Amniotic stem cell (primary cell): ENCODE measurements around the gene RAB8B.

Experiments
- DNase-seq: peaks from one replicate; lab custom pipeline; 2025; lab: John Stamatoyannopoulos, UW

Gene RAB8B

DNA sequence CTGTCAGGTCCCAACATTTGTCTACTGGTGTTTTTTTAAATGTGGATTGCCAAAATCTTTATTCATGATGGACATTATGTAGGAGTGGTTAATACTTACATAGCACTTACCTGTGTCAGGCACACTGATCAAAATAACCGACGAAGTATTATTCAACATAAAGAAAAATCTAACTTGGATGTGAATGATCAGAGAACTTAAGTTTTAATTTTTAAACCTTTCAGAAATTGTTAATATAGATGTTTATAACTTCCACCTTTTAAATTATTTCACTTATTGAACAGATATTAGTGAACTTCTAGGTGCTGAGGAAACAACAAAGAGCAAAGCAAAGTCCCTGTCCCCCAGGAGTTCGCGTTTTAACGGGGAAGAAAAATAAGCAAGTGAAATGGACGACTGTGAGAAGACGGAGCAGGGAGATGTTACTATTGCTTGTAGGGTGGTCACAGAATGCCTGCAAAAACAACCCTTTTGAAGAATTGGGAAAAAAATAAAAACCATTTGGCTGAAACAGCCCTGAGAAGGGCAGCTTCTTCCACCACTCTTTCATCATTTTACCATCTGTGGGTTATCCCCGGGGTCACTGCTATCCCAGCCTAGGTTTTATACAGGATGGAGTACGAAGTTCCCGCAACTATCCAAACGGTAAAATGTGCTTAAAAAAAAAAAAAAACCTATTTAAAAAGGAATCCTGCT lies 87.1 kb downstream of the RAB8B start:
- DNase-seq = no peak

GRCh38 chr15:63277038-63277892 lies 87.9 kb downstream of the RAB8B start, which contains the start of gene APH1B:
Gene APH1B (plus strand): TSS chr15:63277605. CDS start chr15:63277624, 19 bp downstream.
- DNase-seq = peak; percentile 43

- DNase-seq = no peak
These were observed 88.6 kb downstream of the RAB8B start for GRCh38 chr15:63277893-63278456.

- no peak for DNase-seq
These were observed 93.7 kb downstream of the RAB8B start for GRCh38 chr15:63283126-63283525.

DNA sequence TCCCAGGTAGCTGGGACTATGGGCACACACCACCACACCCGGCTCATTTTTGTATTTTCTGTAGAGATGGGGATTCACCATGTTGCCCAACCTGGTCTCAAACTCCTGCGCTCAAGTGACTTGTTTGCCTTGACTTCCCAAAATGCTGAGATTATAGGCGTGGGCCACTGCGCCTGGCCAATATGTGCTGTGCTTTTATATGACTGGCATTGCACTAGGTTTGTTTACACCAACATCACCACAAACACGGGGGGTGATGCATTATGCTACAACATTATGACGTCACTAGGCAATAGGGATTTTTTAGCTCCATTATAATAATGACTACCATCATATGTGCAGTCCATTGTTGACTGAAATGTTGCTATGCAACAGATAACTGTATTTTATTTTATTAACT lies 94.9 kb downstream of the RAB8B start:
- DNase-seq = no peak

GRCh38 chr15:63287109-63287508 lies 97.7 kb downstream of the RAB8B start:
- no peak for DNase-seq

GRCh38 chr15:63288342-63288741 lies 98.9 kb downstream of the RAB8B start:
- DNase-seq = no peak

GRCh38 chr15:63288778-63289378 lies 99.5 kb downstream of the RAB8B start:
- DNase-seq = peak; percentile 25

DNA sequence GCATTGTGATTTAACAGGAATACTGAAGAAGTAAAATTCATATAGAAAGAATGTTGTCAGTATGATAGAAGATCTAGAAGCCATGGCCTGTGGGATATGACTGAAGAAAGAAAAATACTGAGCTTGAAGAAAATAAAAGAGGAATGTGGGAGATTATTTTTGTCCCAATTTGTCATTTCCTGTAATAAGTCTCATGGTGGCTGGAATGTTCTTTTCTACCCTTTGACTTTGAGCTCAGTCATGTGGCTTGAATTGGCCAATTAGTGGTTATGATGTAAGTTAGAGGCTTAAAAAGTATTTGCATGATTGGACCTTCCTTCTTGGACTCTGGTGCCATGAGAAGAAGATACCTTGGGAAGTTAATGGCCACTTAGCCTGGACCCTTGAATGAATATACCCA lies 102.1 kb downstream of the RAB8B start:
- DNase-seq = peak; percentile 48

DNA sequence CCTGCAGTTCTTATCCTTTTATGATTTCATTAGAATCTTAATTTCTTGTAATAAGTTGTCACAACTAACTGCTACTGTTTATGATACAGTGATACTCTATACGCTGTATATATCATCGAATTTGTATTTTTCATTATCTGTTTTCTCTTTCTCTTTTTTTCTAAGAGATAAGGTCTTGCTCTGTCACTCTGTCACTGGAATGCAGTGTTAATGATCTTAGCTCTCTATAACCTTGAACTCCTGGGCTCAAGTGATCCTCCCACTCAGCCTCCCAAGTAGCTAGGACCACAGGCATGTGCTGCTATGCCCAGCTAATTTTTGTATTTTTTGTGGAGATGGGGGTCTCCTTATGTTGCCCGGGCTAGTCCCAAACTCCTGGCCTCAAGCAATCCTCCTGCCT lies 102.8 kb downstream of the RAB8B start:
- no peak for DNase-seq

DNA sequence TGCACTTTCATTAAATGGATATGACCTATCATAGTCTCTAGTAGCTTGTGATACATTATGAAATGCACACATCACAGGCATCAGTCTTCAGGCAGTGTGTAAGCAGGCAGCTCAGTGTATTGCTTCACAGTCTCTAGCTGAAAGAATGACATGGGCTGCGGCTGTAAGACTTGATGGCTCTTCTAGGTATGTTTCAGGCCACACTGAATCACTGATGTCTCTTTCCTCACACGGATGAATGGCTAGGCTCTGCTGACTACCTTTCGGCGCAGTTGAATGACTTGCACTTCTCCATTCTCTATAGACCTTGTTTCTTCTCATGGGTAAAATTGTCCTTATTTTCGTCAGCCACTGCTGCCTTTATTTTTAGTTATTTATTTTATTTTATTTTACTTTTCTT lies 103.4 kb downstream of the RAB8B start:
- DNase-seq = no peak

DNA sequence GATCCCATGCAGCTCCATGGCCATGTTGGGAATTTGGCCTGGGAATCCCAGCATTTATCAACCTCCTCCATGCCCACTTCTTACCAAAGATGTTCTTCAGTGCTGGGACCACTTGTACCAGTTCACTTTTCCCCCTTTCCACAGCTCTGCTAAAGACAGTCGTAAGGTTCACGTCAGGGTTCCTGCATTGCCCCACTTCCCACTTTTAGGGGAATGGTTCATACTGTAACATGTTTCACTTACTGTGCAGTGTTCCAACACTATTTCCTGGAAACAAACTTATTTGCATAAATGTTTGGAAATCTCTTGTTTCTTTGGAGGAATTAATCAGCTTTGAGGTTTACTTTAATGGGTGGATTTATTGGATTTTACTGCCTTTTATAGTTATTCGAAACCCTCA lies 105.0 kb downstream of the RAB8B start:
- DNase-seq = no peak

GRCh38 chr15:63295341-63295740 lies 105.9 kb downstream of the RAB8B start:
- no peak for DNase-seq

- DNase-seq = no peak
These were observed 106.8 kb downstream of the RAB8B start for GRCh38 chr15:63296195-63296594.

DNA sequence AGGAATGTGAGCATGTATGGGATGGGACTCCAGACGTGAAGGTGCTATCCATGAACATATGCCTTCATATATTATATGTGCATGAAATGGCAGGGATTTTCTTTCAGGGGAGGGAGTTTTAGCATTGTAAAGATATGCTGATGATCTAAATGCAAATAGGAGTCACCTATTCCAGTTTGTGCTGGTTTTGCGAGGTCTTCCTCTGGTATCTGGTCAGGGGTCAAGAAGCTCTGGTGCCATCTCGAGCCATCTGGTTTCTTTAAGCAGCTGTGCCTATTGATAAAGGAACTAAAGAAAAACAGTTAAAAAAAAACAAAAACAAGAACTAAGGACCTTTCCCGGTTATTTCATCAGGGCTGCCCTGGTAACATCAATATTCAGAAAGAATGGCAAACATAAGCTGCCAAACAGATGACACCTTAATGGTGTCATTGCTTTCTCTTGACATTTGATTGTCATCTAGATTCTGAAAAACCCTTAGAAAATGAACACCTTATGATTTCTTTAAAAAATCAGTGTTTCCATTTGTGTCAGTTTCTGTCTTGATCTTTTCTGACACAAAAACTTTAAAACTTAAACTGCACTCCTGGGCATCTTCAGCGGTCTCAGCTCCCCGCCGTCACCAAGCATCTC lies 110.7 kb downstream of the RAB8B start:
- no peak for DNase-seq

DNA sequence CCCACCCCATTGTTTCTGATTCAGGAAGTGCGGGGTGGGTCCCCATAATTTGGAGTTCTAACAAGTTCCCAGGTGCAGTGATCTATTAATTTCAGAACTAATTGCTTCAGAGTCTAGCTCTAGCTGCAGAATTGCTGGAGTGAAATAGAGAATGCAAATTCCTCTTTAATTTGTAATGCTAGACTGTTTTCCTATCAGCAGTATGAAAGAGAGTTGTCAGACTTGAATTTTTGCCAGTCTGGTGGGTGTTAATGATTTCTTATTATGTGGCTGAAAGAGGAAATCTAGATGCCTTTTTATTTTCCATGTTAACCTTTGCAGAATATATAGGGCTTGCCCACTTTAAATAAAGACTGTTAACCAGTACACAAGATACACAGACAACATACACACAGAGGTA lies 111.7 kb downstream of the RAB8B start:
- DNase-seq = no peak

DNA sequence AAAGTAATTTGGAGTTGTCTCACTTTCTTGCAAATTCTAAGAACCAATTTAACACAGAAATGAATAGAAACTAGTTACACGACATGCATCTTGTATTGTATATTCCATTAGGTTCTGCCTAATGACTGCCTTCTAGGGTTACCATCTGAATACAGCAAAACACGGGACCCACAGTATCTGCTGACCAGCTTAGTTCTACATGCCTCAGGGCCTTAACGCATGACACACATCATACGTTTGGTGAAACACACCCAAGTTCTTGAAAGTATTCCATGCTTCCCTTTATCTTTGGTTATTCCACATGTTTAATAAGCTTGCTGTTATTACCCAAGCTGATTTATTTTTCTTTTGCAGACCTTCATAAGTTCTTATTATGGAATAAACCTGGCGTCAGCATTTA lies 115.9 kb downstream of the RAB8B start:
- DNase-seq = no peak

DNA sequence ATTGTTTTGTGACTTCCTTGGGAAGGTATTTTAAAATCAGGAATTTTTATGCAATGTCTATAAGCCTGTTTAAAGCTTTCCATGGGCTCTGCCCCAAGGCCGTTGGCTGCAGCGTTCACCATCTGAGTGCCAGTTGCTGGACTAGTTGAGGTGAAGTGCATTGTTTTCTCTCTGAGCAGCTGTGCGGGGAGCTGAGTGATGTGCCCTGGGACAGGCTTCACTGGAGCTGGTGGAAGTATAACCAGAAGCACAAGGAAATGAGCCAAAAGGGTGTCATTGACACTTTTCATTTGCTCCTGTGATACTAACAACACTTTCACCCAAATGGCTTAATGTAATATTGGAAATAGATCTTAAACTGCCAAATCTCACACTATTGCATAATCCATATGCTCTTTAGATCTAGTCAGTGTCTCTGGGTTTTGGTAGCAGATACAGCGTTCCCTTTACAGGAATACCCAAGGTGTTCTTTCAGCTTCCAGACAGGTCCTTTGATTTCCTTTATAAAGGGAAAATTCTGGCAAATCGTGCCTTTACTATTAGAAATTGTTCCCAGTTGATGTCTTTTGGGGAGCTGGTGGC lies 117.2 kb downstream of the RAB8B start:
- no peak for DNase-seq

- no peak for DNase-seq
These were observed 119.1 kb downstream of the RAB8B start for GRCh38 chr15:63308491-63308890.

GRCh38 chr15:63308947-63309346 lies 119.5 kb downstream of the RAB8B start:
- no peak for DNase-seq

DNA sequence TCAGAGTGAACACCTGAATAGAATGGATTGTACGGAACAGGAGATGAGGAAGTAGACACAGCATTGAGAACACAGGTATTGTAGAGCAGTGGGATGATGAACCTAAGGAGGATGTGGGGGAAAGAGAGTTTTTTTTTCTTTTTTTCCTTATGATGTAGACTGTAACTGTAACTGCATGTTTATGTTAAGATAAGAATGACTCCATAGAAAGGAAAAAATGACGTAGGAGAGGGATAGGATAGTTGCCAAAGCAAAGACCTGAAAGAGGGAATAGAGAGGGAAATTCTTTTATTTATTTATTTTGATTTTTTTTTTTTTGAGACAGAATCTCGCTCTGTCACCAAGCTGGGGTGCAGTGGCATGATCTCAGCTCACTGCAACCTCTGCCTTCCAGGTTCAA lies 121.2 kb downstream of the RAB8B start:
- no peak for DNase-seq

GRCh38 chr15:63312286-63312685 lies 122.9 kb downstream of the RAB8B start:
- no peak for DNase-seq
